Uterus (tissue), 4 donors: ENCODE measurements around the gene FAAP20. TPM values are rescaled to one million over a fixed set of nuclear protein-coding genes. Genes with fewer than 3 reads are reported as not detected.

Experiments
- DNase-seq, 2 donors: peaks; one replicate each; pipeline ENCODE4 v3.0.0-alpha.2; 2019 to 2020
- H3K27ac ChIP-seq, 2 donors: fragments of 200-600 bp; sonication (generic); 1 replicate in 1 of 2; 2 replicates in 1 of 2; pipeline ENCODE4 v1.5.1; 2016 to 2018
- H3K27me3 ChIP-seq, 2 donors: fragments of 200-600 bp; sonication (generic); one replicate each; pipeline ENCODE4 v1.5.1; 2018 to 2019; ENCODE audit warnings: control low read depth in 1 of 2
- H3K36me3 ChIP-seq, 2 donors: fragments of 200-600 bp; sonication (generic); one replicate each; pipeline ENCODE4 v1.5.1; 2019; ENCODE audit warnings: control low read depth in 1 of 2
- H3K4me1 ChIP-seq, 2 donors: fragments of 200-600 bp; sonication (generic); one replicate each; pipeline ENCODE4 v1.5.1; 2018 to 2019; ENCODE audit warnings: control low read depth in 1 of 2
- H3K4me3 ChIP-seq, 2 donors: fragments of 200-600 bp; sonication (generic); 1 replicate in 1 of 2; 2 replicates in 1 of 2; pipeline ENCODE4 v1.5.1; 2018 to 2019; ENCODE audit warnings: mild to moderate bottlenecking in 1 of 2
- H3K9me3 ChIP-seq, 2 donors: fragments of 200-600 bp; sonication (generic); one replicate each; pipeline ENCODE4 v1.5.1; 2019; ENCODE audit warnings: control low read depth in 1 of 2
- CTCF ChIP-seq, 4 experiments: fragments of 200-600 bp in 2 of 4; fragments of 450-650 bp in 2 of 4; sonication (generic) in 2 of 4; IDR thresholded peaks; one replicate each; pipeline ENCODE4 v1.5.1; 2016 to 2019; ENCODE audit warnings: antibody characterized with exemption in 4 of 4, mild to moderate bottlenecking in 2 of 4, moderate library complexity in 1 of 4
- POLR2A ChIP-seq, 2 donors: fragments of 450-650 bp; IDR thresholded peaks; one replicate each; pipeline ENCODE4 v1.6.1; 2016; ENCODE audit warnings: antibody characterized with exemption in 2 of 2, mild to moderate bottlenecking in 1 of 2, moderate library complexity in 1 of 2
- intact Hi-C: fragments of 100-400 bp; cut with DNase I; formaldehyde crosslinking; loops from one replicate; pipeline ENCODE4 v1.15.1; 2023; ENCODE audit warnings: low total_unique reads
- total RNA-seq, 4 donors: library from RNA; depleted of rRNA in 3 of 4; stranded (reverse); fragments of >200 nt in 3 of 4; gene quantifications; one replicate each; pipeline versions ENCODE4 v1.1.0 to v1.2.4, GENCODE V29; 2014 to 2023
- donor health status: DM: yes; HTN: yes; CAD: no.

The FAAP20 gene
- total RNA-seq, 4 donors from 2014 or later = 1.5 to 68.5 (median 15.4) TPM

GRCh38 chr1:2206813-2207487, 12.4 kb upstream of the FAAP20 start:
- Histone ChIP-seq H3K27ac (peak overlapping the region; percentile 93 to 98), H3K36me3 (no peaks in the 10 kb centered on the region), H3K9me3 (no peaks in the 10 kb centered on the region), H3K4me3 (peak overlapping the region; percentile 12 to 34), H3K27me3 (no peaks in the 10 kb centered on the region), H3K4me1 (peaks cover 4 to 45% of the 10 kb centered on the region in 2 donors)
- DNase-seq = peak in 1 of 2 donors; percentile 60
- TF ChIP-seq POLR2A (IDR thresholded peaks at IDR 0.05) (no peak), CTCF (IDR thresholded peaks at IDR 0.05) (no peak)
- intact Hi-C loops = no loop called here

GRCh38 chr1:2205191-2205952, 10.8 kb upstream of the FAAP20 start:
- Histone ChIP-seq H3K4me3 (peak overlapping the region; percentile 27 to 53), H3K27ac (peak overlapping the region; percentile 93 to 98), H3K4me1 (peaks cover 4 to 43% of the 10 kb centered on the region in 2 donors), H3K36me3 (no peaks in the 10 kb centered on the region), H3K9me3 (no peaks in the 10 kb centered on the region), H3K27me3 (no peaks in the 10 kb centered on the region)
- peak; percentile 96 to 98 for DNase-seq
- intact Hi-C loops = no loop called here
- TF ChIP-seq CTCF (IDR thresholded peaks at IDR 0.05) = peak in 2 of 4 experiments; percentile 15 to 42
- peak; percentile 53 to 65 for TF ChIP-seq POLR2A (IDR thresholded peaks at IDR 0.05)

- TF ChIP-seq CTCF (IDR thresholded peaks at IDR 0.05) (no peak), POLR2A (IDR thresholded peaks at IDR 0.05) (peak; percentile 67)
- peak overlapping the region; percentile 91 to 95 for H3K27ac ChIP-seq
- peak overlapping the region; percentile 46 to 51 for H3K4me3 ChIP-seq
- peaks cover 4 to 47% of the 10 kb centered on the region in 2 donors for H3K4me1 ChIP-seq
- intact Hi-C loops = no loop called here
- DNase-seq = peak; percentile 86 to 90
- no peaks in the 10 kb centered on the region for H3K27me3 ChIP-seq
- H3K9me3 ChIP-seq = no peaks in the 10 kb centered on the region
- H3K36me3 ChIP-seq = no peaks in the 10 kb centered on the region
Measured at GRCh38 chr1:2204415-2205190, 10.0 kb upstream of the FAAP20 start.

- no peaks in the 10 kb centered on the region for H3K27me3 ChIP-seq
- intact Hi-C loops = no loop called here
- TF ChIP-seq POLR2A (IDR thresholded peaks at IDR 0.05) = no peak
- no peak for TF ChIP-seq CTCF (IDR thresholded peaks at IDR 0.05)
- no peaks in the 10 kb centered on the region for H3K9me3 ChIP-seq
- peak overlapping the region; percentile 91 to 95 for H3K27ac ChIP-seq
- peak in 1 of 2 donors; percentile 60 for DNase-seq
- H3K4me1 ChIP-seq = peaks cover 4 to 44% of the 10 kb centered on the region in 2 donors
- peak overlapping the region; percentile 46 to 51 for H3K4me3 ChIP-seq
- H3K36me3 ChIP-seq = no peaks in the 10 kb centered on the region
Measured at GRCh38 chr1:2203671-2204414, 9.3 kb upstream of the FAAP20 start.
